ENCODE results near the gene TSFM. TPM values are rescaled to one million over a fixed set of nuclear protein-coding genes. Genes with fewer than 3 reads are reported as not detected.
A peak's percentile ranks its signal among the peaks of the same experiment; 100 is the strongest.

Gene TSFM
- total RNA-seq, 4 donors from 2014 or later = 1.4 to 23.2 (median 18.9) TPM

DNA sequence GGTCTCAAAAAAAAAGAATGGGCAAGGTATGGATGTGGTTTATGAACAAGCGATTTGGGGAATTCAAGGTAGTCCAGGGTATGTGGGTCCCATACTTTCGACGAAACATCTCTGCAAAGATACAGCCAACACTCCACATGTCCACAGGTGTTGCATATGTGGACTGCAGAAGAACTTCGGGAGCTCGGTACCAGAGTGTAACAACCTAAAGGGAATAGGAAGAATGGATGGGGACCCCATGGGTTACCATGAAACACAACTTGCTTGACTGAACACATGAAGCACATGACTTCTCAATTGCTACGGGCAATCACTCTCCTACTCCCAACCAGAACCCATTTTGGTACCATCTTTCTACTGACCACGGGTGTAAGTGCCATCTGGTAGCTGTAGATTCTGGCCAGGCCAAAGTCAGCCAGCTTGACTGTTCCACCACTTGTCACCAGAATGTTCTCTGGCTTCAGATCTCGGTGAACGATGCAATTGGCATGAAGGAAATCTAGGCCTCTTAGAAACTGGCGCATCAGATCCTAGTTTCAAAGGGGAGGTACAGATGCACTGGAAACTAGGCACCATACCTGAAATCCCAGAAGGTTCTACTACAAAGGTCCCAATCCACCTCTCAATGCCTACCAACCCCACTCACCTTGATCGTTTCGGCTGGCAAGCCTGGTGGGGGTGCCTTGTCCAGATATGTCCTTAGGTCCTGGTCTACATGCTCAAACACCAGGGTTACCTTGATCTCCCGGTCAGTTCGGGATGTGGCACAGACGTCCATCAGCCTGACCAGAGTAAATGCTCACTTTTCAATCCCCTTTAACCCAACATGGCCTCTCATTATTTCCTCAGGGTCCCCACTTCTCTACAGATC, 31.8 kb upstream of the TSFM start:
- 84 to 96% methylated on average over 7 to 15 of the region's 15 CpGs for WGBS, 2 donors (ENCODE audit: low coverage in 1 of 2)
- peak overlapping the region in 3 of 4 donors; percentile 47 to 58 (median 57) for H3K4me3 ChIP-seq
- TF ChIP-seq POLR2A (IDR thresholded peaks at IDR 0.05) (no peak), POLR2AphosphoS5 (IDR thresholded peaks at IDR 0.05) (no peak), EP300 (IDR thresholded peaks at IDR 0.05; ENCODE audit: low read depth) (no peak)
- TF ChIP-seq, protein P1, sequence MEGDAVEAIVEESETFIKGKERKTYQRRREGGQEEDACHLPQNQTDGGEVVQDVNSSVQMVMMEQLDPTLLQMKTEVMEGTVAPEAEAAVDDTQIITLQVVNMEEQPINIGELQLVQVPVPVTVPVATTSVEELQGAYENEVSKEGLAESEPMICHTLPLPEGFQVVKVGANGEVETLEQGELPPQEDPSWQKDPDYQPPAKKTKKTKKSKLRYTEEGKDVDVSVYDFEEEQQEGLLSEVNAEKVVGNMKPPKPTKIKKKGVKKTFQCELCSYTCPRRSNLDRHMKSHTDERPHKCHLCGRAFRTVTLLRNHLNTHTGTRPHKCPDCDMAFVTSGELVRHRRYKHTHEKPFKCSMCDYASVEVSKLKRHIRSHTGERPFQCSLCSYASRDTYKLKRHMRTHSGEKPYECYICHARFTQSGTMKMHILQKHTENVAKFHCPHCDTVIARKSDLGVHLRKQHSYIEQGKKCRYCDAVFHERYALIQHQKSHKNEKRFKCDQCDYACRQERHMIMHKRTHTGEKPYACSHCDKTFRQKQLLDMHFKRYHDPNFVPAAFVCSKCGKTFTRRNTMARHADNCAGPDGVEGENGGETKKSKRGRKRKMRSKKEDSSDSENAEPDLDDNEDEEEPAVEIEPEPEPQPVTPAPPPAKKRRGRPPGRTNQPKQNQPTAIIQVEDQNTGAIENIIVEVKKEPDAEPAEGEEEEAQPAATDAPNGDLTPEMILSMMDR (IDR thresholded peaks at IDR 0.05) = no peak
- no peak for DNase-seq
- peaks cover 0 to 24% (median 6%) of the 10 kb centered on the region in 4 donors for H3K36me3 ChIP-seq
- no peaks in the 10 kb centered on the region for H3K9me3 ChIP-seq
- H3K27ac ChIP-seq = peak overlapping the region; percentile 77 to 90 (median 87)
- H3K4me1 ChIP-seq = peaks cover 12 to 39% (median 30%) of the 10 kb centered on the region in 4 donors
- intact Hi-C loops (cut with DNase I; ENCODE audit: low total_unique reads) (no loop called here), in situ Hi-C loops (cut with MboI; ENCODE audit: low pct_ligation_motif_present in 1 of 4, low pct_unique_long_range_greater_than_20kb in 1 of 4, low sequenced_read_pairs in 3 of 4) (no loop called here)
- H3K27me3 ChIP-seq = no peaks in the 10 kb centered on the region

DNA sequence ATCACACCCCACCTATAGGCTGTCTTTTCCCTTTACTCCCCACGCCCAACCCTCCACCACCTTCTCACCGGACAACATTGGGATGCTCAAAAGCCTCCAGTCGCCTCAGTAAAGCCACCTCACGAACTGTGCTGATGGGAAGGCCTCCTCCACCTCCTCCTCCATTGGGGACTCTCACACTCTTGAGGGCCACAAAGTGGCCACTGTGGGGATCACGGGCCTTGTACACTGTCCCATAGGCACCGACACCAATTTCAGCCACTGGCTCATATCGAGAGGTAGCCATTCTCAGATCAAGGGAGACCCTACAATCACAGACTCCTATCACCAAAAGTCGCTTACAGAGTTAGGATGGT, 31.2 kb upstream of the TSFM start:
- TF ChIP-seq, protein P1 (IDR thresholded peaks at IDR 0.05) = no peak
- no peak for TF ChIP-seq EP300 (IDR thresholded peaks at IDR 0.05; ENCODE audit: low read depth)
- Histone ChIP-seq H3K36me3 (peaks cover 0 to 24% (median 6%) of the 10 kb centered on the region in 4 donors), H3K4me1 (peaks cover 12 to 40% (median 33%) of the 10 kb centered on the region in 4 donors), H3K27ac (peak overlapping the region; percentile 77 to 90 (median 87)), H3K27me3 (no peaks in the 10 kb centered on the region), H3K4me3 (peak overlapping the region; percentile 47 to 76 (median 58)), H3K9me3 (no peaks in the 10 kb centered on the region)
- 7 to 30% methylated on average over 2 to 8 of the region's 8 CpGs for WGBS, 2 donors (ENCODE audit: low coverage in 1 of 2)
- DNase-seq = no peak
- in situ Hi-C loops (cut with MboI; ENCODE audit: low pct_ligation_motif_present in 1 of 4, low pct_unique_long_range_greater_than_20kb in 1 of 4, low sequenced_read_pairs in 3 of 4) = no loop called here
- intact Hi-C loops (cut with DNase I; ENCODE audit: low total_unique reads) = no loop called here

DNA sequence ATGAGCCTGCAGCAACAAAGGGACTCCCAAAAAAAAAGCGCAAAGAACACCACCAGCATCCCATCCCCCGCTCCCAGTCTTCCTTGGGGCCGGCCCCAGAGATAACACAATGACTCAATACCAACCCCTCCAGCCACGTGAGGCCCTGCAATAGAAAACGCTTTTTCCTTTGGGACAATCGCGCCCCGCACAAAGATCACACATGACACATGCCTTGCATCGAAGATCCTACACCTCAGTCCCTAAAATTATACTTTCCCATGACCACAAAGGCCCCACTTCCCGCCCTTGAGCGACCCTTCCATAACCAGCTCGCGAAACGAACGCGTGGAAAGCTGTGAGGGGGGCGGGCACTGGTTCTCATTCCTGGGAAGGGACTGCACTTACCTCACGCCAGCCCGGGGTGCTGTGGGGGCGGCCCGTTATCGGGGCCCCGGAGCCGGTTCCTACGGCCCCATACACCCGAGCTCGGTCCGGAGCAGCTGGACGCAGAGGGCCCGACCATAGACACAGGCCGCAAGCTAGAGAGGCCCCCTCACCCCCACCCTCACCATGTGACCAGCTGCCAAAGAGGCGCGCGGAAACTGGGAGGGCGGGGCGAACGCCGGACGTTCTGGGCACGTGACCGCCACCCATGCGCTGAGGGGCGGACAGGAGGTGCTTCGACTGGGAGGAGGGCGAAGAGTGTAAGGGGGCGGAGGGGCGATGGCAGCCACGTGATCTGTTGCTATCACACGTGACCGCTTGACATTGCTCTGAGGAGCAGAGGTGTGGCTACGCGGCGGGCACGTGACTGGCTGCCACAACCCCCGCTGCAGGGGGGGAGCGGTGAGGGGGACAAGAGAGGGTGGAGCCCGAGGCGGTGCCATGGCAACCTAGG, 30.6 kb upstream of the TSFM start, which contains the start of gene CDK4:
Gene CDK4, minus strand, starts transcription at position 523 of the 880 bp plus-strand sequence. CDS start 593 bp downstream, outside the sequence.
- H3K4me1 ChIP-seq = peaks cover 12 to 46% (median 39%) of the 10 kb centered on the region in 4 donors
- TF ChIP-seq POLR2AphosphoS5 (IDR thresholded peaks at IDR 0.05) (peak; percentile 76 to 79 (median 76)), POLR2A (IDR thresholded peaks at IDR 0.05) (peak; percentile 76), EP300 (IDR thresholded peaks at IDR 0.05; ENCODE audit: low read depth) (no peak)
- TF ChIP-seq, protein P1 (IDR thresholded peaks at IDR 0.05) = peak in 1 of 5 experiments; percentile 9
- peak; percentile 99 for DNase-seq
- in situ Hi-C loops (cut with MboI; ENCODE audit: low pct_ligation_motif_present in 1 of 4, low pct_unique_long_range_greater_than_20kb in 1 of 4, low sequenced_read_pairs in 3 of 4) (no loop called here), intact Hi-C loops (cut with DNase I; ENCODE audit: low total_unique reads) (no loop called here)
- H3K36me3 ChIP-seq = peaks cover 0 to 21% (median 6%) of the 10 kb centered on the region in 4 donors
- H3K27me3 ChIP-seq = no peaks in the 10 kb centered on the region
- peak within 1 kb of the TSS; percentile 77 to 90 (median 87) for H3K27ac ChIP-seq
- WGBS, 2 donors (ENCODE audit: low coverage in 1 of 2) = 0 to 1% methylated on average over 13 to 42 of the region's 58 CpGs
- H3K4me3 ChIP-seq = peak within 1 kb of the TSS; percentile 47 to 76 (median 58)
- H3K9me3 ChIP-seq = no peaks in the 10 kb centered on the region

DNA sequence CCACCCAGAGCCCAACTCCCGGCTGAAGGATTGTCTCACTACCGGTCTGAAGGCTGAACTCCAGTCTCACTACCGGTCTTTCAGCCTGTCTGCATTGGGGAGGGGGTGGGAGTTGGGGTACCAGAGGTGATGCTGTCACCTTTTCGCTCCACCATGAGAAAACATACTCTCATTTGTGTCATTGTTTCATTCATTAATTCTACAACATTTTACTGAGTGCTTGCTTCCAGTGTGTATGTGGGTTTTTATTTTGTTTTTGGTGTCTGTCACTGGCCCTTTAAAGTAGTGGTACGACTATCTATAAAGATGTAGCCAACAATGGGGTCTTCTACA, 30.0 kb upstream of the TSFM start:
- H3K27me3 ChIP-seq = no peaks in the 10 kb centered on the region
- intact Hi-C loops (cut with DNase I; ENCODE audit: low total_unique reads) = no loop called here
- 0% methylated on average over 5 of the region's 5 CpGs; no CpG with 5 or more reads in 1 of the 2 donors for WGBS, 2 donors (ENCODE audit: low coverage in 1 of 2)
- no peak for DNase-seq
- in situ Hi-C loops (cut with MboI; ENCODE audit: low pct_ligation_motif_present in 1 of 4, low pct_unique_long_range_greater_than_20kb in 1 of 4, low sequenced_read_pairs in 3 of 4) = no loop called here
- no peaks in the 10 kb centered on the region for H3K9me3 ChIP-seq
- peak overlapping the region in 2 of 4 donors; percentile 57 to 58 for H3K4me3 ChIP-seq
- peak overlapping the region; percentile 61 to 86 (median 80) for H3K27ac ChIP-seq
- H3K4me1 ChIP-seq = peaks cover 12 to 46% (median 39%) of the 10 kb centered on the region in 4 donors
- H3K36me3 ChIP-seq = peaks cover 0 to 15% (median 4%) of the 10 kb centered on the region in 4 donors
- no peak for TF ChIP-seq POLR2AphosphoS5 (IDR thresholded peaks at IDR 0.05)
- TF ChIP-seq, protein P1 (IDR thresholded peaks at IDR 0.05) = no peak
- TF ChIP-seq POLR2A (IDR thresholded peaks at IDR 0.05) = no peak
- no peak for TF ChIP-seq EP300 (IDR thresholded peaks at IDR 0.05; ENCODE audit: low read depth)
